ENCODE results near the gene JAK3. TPM values are rescaled to one million over a fixed set of nuclear protein-coding genes. Genes with fewer than 3 reads are reported as not detected.
A peak's percentile ranks its signal among the peaks of the same experiment; 100 is the strongest.

JAK3 gene
- total RNA-seq, 2 experiments from 2014 or later: 172 to 176 TPM

GRCh38 chr19:17862711-17863519 is 15.1 kb upstream of the JAK3 start:
- Mint-ChIP-seq H3K27ac (peak overlapping the region; percentile 68), H3K4me3 (no peak overlapping the region), H3K27me3 (no peaks in the 10 kb centered on the region), H3K4me1 (peaks cover 18% of the 10 kb centered on the region), H3K9me3 (no peaks in the 10 kb centered on the region), H3K36me3 (ENCODE audit: low read depth) (peaks cover 46% of the 10 kb centered on the region)
- ChIA-PET CTCF (interaction anchor here (20.4 kb wide), 1 partner anchor 71 kb away, joined by 326 read pairs; the partner anchor contains the start of gene CCDC124), POLR2A (no interaction called here)
- no peak for DNase-seq

GRCh38 chr19:17861542-17862402 is 14.0 kb upstream of the JAK3 start:
- no peaks in the 10 kb centered on the region for H3K9me3 Mint-ChIP-seq
- H3K36me3 Mint-ChIP-seq (ENCODE audit: low read depth): peaks cover 46% of the 10 kb centered on the region

GRCh38 chr19:17860993-17861360 is 13.2 kb upstream of the JAK3 start:
- no peaks in the 10 kb centered on the region for H3K27me3 Mint-ChIP-seq
- H3K36me3 Mint-ChIP-seq (ENCODE audit: low read depth): peaks cover 46% of the 10 kb centered on the region
- peak overlapping the region; percentile 94 for H3K27ac Mint-ChIP-seq
- H3K9me3 Mint-ChIP-seq: no peaks in the 10 kb centered on the region
- H3K4me1 Mint-ChIP-seq: peaks cover 18% of the 10 kb centered on the region
- H3K4me3 Mint-ChIP-seq: peak overlapping the region; percentile 90
- ChIA-PET POLR2A (no interaction called here), CTCF (interaction anchor here (2.2 to 20.4 kb wide), 3 partner anchors 10 to 73 kb away, joined by 34 to 326 read pairs (median 39); partner anchors contain the start of genes CCDC124 and SLC5A5)
- DNase-seq: no peak

More at GRCh38 chr19:17861542-17862402, 14.0 kb upstream of the JAK3 start:
- peak overlapping the region; percentile 94 for H3K27ac Mint-ChIP-seq
- H3K4me1 Mint-ChIP-seq: peaks cover 18% of the 10 kb centered on the region
- DNase-seq: no peak
- POLR2A ChIA-PET: no interaction called here
- H3K4me3 Mint-ChIP-seq: peak overlapping the region; percentile 90
- H3K27me3 Mint-ChIP-seq: no peaks in the 10 kb centered on the region
- CTCF ChIA-PET: interaction anchor here (20.4 kb wide), 1 partner anchor 72 kb away, joined by 326 read pairs; the partner anchor contains the start of gene CCDC124

GRCh38 chr19:17860331-17860992 is 12.7 kb upstream of the JAK3 start:
- DNase-seq: no peak
- CTCF ChIA-PET: interaction anchor here (1.4 to 20.4 kb wide), 5 partner anchors 10 to 364 kb away, joined by 3 to 326 read pairs (median 34); partner anchors contain the start of genes CCDC124 and SLC5A5
- Mint-ChIP-seq H3K27me3 (no peaks in the 10 kb centered on the region), H3K36me3 (ENCODE audit: low read depth) (peaks cover 42% of the 10 kb centered on the region), H3K4me1 (peaks cover 22% of the 10 kb centered on the region), H3K4me3 (peak overlapping the region; percentile 90), H3K9me3 (no peaks in the 10 kb centered on the region), H3K27ac (peak overlapping the region; percentile 94)
- POLR2A ChIA-PET: no interaction called here

GRCh38 chr19:17859533-17860330 is 11.9 kb upstream of the JAK3 start, which contains the start of gene RPL18A:
RPL18A (plus strand) TSS chr19:17859910; CDS start chr19:17859957, 47 bp downstream.
- POLR2A ChIA-PET: interaction anchor here (0.9 to 1.4 kb wide), 4 partner anchors 9 to 73 kb away, joined by 3 to 38 read pairs (median 5); partner anchors contain the start of genes CCDC124 and JAK3
- DNase-seq: peak; percentile 100
- CTCF ChIA-PET: interaction anchor here (0.5 to 20.4 kb wide), 55 partner anchors 9 to 1330 kb away, joined by 3 to 326 read pairs (median 4); partner anchors contain the start of genes ARRDC2, BST2, CCDC124 and FCHO1
- Mint-ChIP-seq H3K36me3 (ENCODE audit: low read depth) (peaks cover 37% of the 10 kb centered on the region), H3K9me3 (no peaks in the 10 kb centered on the region), H3K27me3 (no peaks in the 10 kb centered on the region), H3K27ac (peak within 1 kb of the TSS; percentile 94), H3K4me1 (peaks cover 26% of the 10 kb centered on the region), H3K4me3 (peak within 1 kb of the TSS; percentile 90)

- peak; percentile 90 for DNase-seq
- Mint-ChIP-seq H3K27ac (peak overlapping the region; percentile 74), H3K27me3 (no peaks in the 10 kb centered on the region), H3K9me3 (peaks cover 3% of the 10 kb centered on the region), H3K4me3 (no peak overlapping the region), H3K4me1 (peaks cover 23% of the 10 kb centered on the region), H3K36me3 (ENCODE audit: low read depth) (peaks cover 15% of the 10 kb centered on the region)
- POLR2A ChIA-PET: no interaction called here
- CTCF ChIA-PET: interaction anchor here (0.6 to 20.4 kb wide), 21 partner anchors 9 to 249 kb away, joined by 3 to 326 read pairs (median 3); partner anchors contain the start of genes CCDC124 and SLC5A5
These were observed 7.7 kb upstream of the JAK3 start for GRCh38 chr19:17855280-17856152.

GRCh38 chr19:17854061-17854460 is 6.3 kb upstream of the JAK3 start:
- H3K36me3 Mint-ChIP-seq (ENCODE audit: low read depth): peaks cover 9% of the 10 kb centered on the region
- ChIA-PET POLR2A (no interaction called here), CTCF (interaction anchor here (0.6 to 20.4 kb wide), 8 partner anchors 10 to 248 kb away, joined by 3 to 326 read pairs (median 4); partner anchors contain the start of gene CCDC124)
- peaks cover 34% of the 10 kb centered on the region for H3K4me1 Mint-ChIP-seq
- H3K9me3 Mint-ChIP-seq: peaks cover 3% of the 10 kb centered on the region
- no peak for DNase-seq
- no peak overlapping the region for H3K27ac Mint-ChIP-seq
- H3K27me3 Mint-ChIP-seq: no peaks in the 10 kb centered on the region
- H3K4me3 Mint-ChIP-seq: no peak overlapping the region

- peak overlapping the region; percentile 92 for H3K4me3 Mint-ChIP-seq
- H3K27ac Mint-ChIP-seq: peak overlapping the region; percentile 97
These were observed 962 bp upstream of the JAK3 start for GRCh38 chr19:17848595-17849292.

GRCh38 chr19:17846146-17846545 is 1.6 kb downstream of the JAK3 start:
- H3K4me1 Mint-ChIP-seq: peaks cover 66% of the 10 kb centered on the region
- CTCF ChIA-PET: interaction anchor here (1.3 to 2.1 kb wide), 6 partner anchors 9 to 143 kb away, joined by 3 to 13 read pairs (median 4); partner anchors contain the start of genes CCDC124 and RPL18A
- H3K36me3 Mint-ChIP-seq (ENCODE audit: low read depth): peaks cover 41% of the 10 kb centered on the region

More at GRCh38 chr19:17848595-17849292, 962 bp upstream of the JAK3 start:
- peaks cover 3% of the 10 kb centered on the region for H3K9me3 Mint-ChIP-seq
- H3K27me3 Mint-ChIP-seq: no peaks in the 10 kb centered on the region
- CTCF ChIA-PET: interaction anchor here (0.6 to 20.4 kb wide), 5 partner anchors 8 to 569 kb away, joined by 3 to 326 read pairs (median 4); partner anchors contain the start of genes CCDC124 and RPL18A
- no peak for DNase-seq
- peaks cover 63% of the 10 kb centered on the region for H3K4me1 Mint-ChIP-seq
- peaks cover 31% of the 10 kb centered on the region for H3K36me3 Mint-ChIP-seq (ENCODE audit: low read depth)
- POLR2A ChIA-PET: no interaction called here

GRCh38 chr19:17843908-17844490 is 3.8 kb downstream of the JAK3 start:
- H3K4me3 Mint-ChIP-seq: peak overlapping the region; percentile 11
- no peaks in the 10 kb centered on the region for H3K27me3 Mint-ChIP-seq
- H3K36me3 Mint-ChIP-seq (ENCODE audit: low read depth): peaks cover 55% of the 10 kb centered on the region
- no peaks in the 10 kb centered on the region for H3K9me3 Mint-ChIP-seq
- ChIA-PET CTCF (interaction anchor here (0.8 to 1.9 kb wide), 5 partner anchors 10 to 26 kb away, joined by 3 to 8 read pairs (median 3); partner anchors contain the start of gene RPL18A), POLR2A (no interaction called here)
- DNase-seq: no peak
- H3K27ac Mint-ChIP-seq: peak overlapping the region; percentile 60
- H3K4me1 Mint-ChIP-seq: peaks cover 55% of the 10 kb centered on the region

More at GRCh38 chr19:17846146-17846545, 1.6 kb downstream of the JAK3 start:
- DNase-seq: peak; percentile 56
- H3K27me3 Mint-ChIP-seq: no peaks in the 10 kb centered on the region
- peak overlapping the region; percentile 92 for H3K4me3 Mint-ChIP-seq
- no peaks in the 10 kb centered on the region for H3K9me3 Mint-ChIP-seq
- POLR2A ChIA-PET: interaction anchor here (0.6 kb wide), 1 partner anchor 48 kb away, joined by 4 read pairs; no protein-coding TSS in a partner anchor
- H3K27ac Mint-ChIP-seq: peak overlapping the region; percentile 97
